22Rv1 (cell line): Measurements from ENCODE around the gene GDF9.

Experiments used
- H3K27ac ChIP-seq: fragments of 450-650 bp; 2 replicates; pipeline ENCODE4 v1.5.1; 2017
- CTCF ChIP-seq: fragments of 450-650 bp; IDR thresholded peaks from 2 replicates; pipeline ENCODE4 v1.5.1; 2017; ENCODE audit warnings: mild to moderate bottlenecking
- ZFX ChIP-seq: fragments of 450-650 bp; IDR thresholded peaks from 2 replicates; pipeline ENCODE4 v1.6.1; 2017; ENCODE audit warnings: antibody characterized with exemption, borderline replicate concordance

GDF9 gene

GRCh38 chr5:132836852-132837251 lies 29.4 kb downstream of the GDF9 start:
- TF ChIP-seq ZFX (no peak), CTCF (no peak)
- H3K27ac ChIP-seq, result no peak overlapping the region

DNA sequence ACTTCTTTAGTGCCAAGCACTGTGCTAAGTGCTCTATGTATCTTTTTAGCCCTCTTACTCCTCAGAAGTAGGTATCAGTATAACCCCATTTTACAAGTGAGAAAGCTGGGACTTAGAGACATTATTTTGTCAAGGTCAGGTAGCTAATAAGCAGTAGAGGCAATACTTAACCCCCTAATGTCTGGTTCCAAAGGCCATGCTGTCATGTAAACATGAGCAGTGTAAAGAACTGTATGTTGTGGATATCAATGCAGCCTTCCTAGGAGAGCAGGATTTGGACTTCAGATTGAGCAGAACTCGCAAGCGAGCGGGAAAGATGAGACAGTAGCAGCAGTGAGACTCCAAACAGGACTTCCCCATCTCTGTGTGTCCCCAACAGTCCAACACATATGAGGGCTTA lies 32.2 kb downstream of the GDF9 start:
- TF ChIP-seq CTCF (no peak), ZFX (no peak)
- no peak overlapping the region for H3K27ac ChIP-seq

DNA sequence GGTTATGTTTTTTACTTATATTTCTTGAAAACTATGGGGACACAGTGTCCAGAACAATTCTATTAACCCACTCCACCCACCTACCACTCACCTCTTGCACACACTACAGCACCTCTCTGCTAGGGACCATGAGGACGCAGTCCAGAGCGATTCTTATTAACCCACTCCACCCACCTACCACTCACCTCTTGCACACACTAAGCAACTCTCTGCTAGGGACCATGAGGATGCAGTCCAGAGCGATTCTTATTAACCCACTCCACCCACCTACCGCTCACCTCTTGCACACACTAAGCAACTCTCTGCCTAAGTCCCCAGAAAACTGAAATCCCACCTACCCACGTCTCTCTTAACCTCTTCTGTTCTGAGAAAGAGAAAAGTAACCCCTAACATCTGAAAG lies 33.7 kb downstream of the GDF9 start:
- no peak overlapping the region for H3K27ac ChIP-seq
- TF ChIP-seq ZFX, result no peak
- no peak for TF ChIP-seq CTCF

DNA sequence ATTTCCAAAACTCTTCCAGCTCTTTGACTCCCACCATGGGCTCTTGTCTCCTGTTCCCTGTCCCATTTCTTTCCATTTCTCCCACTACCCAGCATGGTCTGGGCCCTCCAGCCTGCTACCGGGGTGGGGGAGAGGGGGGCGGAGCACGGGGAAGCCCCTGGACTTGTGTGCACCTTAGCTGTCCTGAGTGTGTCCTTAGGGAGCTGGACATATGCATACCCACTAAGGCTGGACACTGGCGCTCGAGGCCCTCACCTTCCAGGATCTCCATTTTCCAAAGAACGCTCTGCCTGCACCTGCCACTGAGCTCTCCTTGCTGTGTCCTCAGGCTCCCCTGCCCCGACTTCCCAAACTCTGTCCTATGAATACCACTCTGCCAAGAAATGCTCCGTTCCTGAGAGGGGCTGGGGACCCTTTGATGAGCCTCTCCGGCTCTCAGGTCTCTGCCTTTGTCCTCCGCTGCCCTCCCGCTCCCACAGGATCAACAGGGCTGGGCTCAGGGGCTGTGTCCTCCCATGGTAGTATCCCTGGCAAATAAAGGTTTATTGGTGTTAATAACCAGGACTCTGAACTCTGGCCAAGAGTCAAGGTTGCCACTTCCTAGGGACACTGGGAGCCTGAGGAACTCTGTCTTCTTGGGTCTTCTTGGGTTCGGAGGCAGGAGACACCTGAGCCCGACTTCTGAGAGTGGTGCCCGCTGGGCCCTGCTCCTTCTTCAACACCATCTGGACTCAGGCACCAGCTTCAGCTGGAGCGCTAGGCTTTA lies 35.0 kb downstream of the GDF9 start:
- H3K27ac ChIP-seq, result peak overlapping the region; percentile 76
- no peak for TF ChIP-seq CTCF
- no peak for TF ChIP-seq ZFX

GRCh38 chr5:132830436-132831094 lies 35.7 kb downstream of the GDF9 start, which contains the start of gene SHROOM1:
Gene SHROOM1, minus strand, starts transcription at chr5:132830647. Its CDS starts 4,507 bp downstream, at chr5:132826140.
- H3K27ac ChIP-seq, result peak within 1 kb of the TSS; percentile 76
- TF ChIP-seq ZFX (no peak), CTCF (no peak)

DNA sequence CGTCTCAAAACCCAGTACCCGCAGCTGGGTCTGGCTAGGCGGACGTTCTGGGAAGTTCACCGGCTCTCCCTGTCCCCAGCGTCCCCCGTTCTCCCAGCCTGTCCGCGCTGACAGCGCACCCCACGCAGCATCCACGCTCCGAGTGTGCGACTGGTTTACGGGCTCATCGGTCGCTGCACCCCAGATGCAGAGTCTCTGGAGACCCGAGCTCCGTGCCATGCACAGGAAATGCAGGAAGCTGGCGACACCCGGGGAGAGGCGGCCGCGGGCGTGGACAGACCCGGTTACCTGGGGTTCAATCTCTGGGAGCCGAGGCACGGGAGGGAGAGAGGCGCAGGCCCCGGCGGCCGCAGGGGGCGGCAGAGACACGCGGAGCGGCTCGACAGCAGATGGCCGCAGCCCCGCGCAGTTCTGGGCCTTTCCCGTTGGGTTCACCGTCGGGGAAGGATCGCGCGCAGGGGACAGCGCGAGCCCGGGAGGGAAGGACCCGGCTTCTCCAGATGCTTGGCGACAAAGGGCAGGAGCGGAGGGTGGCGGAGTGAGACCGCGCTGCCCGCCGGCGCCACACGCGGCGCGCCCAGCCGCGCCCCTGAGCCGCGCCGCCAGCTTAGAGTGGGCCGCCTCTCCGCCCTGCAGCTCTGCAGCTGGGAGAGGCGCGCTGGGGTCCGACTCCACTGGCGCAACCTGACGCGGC lies 36.4 kb downstream of the GDF9 start:
- peak overlapping the region; percentile 76 for H3K27ac ChIP-seq
- no peak for TF ChIP-seq ZFX
- peak; percentile 95 for TF ChIP-seq CTCF
